ENCODE measurements around the gene BCLAF3.

The BCLAF3 gene

DNA sequence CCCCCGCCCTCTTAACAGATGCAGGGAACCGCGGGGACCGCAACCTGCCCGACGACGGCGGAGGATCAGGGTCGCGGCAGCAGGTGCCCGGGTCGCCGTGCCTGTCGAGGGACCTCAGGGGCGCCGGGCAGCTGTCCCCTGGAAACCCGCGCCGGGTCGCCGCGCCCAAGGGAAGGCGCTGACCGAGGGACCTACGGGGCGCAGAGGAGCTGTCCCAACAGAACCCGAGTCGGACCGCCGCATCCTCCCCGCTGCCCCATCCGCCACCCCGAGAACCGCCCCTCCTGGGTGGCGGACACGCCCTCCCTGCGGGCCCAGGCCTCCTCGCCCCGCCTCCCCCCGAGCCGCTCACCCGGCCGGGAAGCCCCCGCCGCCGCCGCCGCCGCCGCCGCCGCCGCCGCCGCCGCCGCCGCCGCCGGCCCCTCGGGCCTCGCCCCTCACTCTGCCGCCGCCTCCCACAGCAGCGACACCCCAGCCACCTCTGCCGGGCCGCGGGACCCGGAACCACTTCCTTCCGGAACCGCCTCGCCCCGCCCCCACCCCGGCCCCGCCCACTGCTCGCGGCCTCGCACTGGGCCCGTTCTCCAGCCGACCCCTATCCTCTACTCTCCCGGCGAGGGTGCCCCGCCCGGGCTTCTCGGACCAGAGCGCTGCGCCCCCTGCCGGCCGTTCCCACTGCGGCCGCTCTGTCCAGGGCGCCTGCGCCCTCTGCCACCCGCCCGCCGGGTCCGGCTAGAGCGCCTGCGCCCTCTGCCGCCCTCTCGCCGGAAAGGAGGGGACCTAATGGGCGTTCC is at the start of gene BCLAF3:
Gene BCLAF3 (minus strand): TSS at position 506 of the 794 bp plus-strand sequence. CDS start 20,797 bp downstream, outside the sequence.
- DNase-seq = peak; percentile 90

DNA sequence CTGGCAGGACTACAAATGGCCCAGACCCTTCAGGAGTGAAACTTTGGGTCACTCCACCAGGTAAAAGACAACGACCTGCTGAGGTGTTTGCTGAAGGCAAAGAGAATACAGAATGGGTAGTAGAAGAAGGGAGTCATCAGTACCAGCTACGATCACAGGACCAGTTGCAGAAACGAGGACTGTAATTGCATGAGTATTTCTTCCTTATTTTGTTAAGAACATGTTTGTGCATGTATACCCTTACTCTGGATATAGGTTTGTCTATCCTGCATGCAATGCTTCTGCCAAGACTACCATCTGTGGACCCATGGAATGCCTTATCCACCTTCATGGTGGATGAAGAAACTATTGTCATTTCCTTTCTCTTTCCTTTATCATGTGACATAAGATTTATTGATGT is 48.1 kb upstream of the BCLAF3 start:
- no peak for DNase-seq

DNA sequence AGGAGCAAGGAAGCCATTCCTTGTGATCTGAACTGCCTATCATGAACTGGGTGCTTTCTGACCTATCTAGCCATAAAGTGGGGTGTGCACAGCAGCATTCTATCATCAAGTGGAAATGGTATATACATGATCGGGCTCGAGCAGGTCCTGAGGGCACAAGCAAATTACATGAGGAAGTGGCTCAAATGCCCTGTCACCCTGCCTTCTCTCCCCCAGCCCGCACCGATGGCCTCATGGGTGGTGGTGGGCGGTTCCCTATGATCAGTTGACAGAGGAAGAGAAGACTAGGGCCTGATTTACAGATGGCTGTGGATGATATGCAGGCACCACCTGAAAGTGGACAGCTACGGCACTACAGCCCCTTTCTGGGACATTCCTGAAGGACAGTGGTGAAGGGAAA is 46.3 kb upstream of the BCLAF3 start:
- no peak for DNase-seq

DNA sequence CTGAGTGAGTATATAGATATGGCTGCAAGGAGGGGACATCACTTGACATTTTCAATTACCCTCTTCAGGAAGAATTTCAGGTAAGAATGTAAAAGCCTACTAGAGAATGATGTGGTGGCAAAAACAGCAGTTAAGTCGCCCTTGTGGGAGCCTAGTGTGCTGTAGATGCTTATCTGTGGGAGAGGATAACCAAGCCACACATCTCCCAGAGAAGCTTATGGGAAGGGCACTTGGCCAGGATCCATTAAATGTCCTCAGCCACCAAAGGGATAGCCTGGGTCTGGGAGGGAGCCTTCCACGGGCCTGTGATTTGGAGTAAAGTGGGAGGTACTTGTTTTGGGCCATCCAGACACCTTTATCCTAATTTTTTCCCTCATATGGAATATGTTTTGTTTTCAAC is 41.3 kb upstream of the BCLAF3 start:
- DNase-seq = no peak

- peak; percentile 2 for DNase-seq
Measured at GRCh38 chrX:20029728-20030127, 38.9 kb upstream of the BCLAF3 start.

DNA sequence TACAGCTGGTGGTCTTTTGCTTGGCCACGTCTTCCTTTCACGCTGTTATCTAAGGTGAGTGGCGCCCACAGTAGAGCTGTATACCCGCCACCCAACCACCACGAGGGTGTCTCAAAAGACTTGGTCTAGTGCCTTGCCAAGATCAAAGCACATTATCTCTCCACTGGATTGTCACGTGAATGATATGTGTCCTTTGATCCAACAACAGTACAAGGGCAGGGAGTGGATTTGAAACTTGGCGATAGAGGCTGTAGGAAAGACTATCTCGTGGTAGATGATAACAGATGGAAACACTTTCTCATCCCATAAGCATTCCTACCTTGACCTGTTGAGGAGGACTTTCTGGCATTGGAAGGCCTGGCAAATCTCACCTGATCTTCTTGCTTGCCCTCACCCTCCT is 37.7 kb upstream of the BCLAF3 start:
- DNase-seq = no peak

DNA sequence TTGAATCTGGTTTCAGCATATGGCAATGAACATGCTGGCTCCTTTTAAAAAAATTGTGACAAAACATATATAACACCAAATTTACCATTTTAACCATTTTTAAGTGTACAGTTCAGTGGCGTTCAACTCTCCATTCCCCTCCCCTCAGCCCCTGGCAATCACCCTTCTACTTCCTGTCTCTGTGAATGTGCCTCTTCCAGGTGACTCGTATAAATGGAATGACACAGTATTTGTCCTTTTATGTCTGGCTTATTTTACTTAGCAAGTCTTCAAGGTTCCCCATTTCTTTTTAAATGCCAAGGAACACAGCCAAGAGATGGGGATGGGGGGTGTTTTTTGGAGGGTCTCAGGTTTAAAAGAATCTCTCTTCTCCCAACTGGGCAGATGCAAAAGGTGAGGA is 35.4 kb upstream of the BCLAF3 start:
- DNase-seq = no peak

- DNase-seq = no peak
Measured at GRCh38 chrX:20019672-20020365, 29.0 kb upstream of the BCLAF3 start.

- no peak for DNase-seq
Measured at GRCh38 chrX:20016616-20016945, 25.7 kb upstream of the BCLAF3 start.

- DNase-seq = no peak
Measured at GRCh38 chrX:20015945-20016615, 25.2 kb upstream of the BCLAF3 start.

GRCh38 chrX:20015422-20015821 is 24.6 kb upstream of the BCLAF3 start:
- DNase-seq = no peak

GRCh38 chrX:20011608-20012007 is 20.7 kb upstream of the BCLAF3 start:
- DNase-seq = no peak

DNA sequence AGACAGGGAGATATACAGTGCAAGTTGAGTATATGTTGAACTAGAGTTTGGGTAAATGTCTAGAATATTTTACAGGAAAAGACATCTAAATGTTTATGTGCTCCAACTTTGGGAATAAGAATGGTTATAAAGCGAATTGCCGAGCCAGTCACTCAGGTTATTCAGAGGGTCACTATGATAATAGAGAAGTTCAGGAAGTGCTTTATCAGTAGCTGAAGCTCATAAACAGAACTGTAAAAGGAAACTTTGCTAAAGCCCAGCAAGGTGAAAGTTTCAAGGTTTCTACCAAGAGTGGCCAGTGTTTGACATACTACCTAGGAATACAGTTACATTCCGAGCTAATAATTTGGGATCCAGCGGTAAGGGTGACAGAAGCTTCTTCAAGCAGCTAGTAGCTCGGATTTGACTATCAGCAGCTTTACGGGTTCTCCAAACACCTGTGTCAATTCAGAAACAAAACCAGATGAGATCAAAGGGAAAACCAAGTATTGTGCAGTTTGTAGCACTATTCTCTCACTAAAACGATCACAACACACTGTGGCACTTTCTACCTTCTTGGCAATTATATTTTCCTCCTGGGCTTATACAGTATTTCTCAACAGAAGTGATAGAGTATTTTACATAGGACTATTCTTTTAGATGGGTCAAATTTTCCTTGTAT is 17.2 kb upstream of the BCLAF3 start:
- peak; percentile 46 for DNase-seq

DNA sequence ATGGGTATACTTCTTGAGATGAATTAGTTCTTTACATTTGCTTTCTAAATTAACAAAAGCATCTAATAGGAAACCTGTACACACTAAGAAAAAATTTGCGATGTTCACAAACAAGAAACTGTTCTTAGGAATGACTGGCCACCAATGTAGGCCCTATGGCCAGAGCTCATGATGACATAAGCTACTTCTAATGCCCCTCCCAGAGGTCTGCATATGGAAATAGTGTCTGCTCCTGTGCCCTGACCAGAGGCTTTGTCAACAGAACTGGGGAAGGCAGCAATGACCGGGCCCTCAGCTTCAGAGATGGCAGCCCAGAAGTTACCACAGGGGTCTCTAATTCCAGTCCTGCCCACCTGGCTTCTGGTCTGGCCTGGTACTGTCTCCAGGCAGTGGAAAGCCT is 15.0 kb upstream of the BCLAF3 start:
- no peak for DNase-seq

DNA sequence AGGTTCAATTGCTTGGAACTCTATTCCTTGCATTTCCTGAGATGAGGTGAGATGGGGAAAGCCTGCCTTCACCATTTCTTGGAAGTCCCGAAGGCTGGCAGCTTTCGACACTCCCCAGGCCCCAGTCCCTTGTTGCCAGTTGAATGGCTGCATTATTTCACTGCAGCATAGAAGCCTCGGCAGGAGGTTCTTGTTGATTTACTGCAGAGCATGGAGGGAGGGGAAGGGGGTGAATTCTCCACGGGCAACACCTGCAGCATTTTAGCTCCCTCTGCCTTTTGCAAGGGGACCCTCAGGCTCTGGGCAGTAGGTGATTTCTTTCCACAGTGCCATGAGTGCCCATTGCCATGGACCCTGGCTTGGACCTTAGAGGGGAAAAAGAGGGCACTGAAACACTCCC is 10.7 kb upstream of the BCLAF3 start:
- DNase-seq = peak; percentile 66

GRCh38 chrX:19991350-19991718 is 473 bp upstream of the BCLAF3 start:
- DNase-seq = peak; percentile 37

DNA sequence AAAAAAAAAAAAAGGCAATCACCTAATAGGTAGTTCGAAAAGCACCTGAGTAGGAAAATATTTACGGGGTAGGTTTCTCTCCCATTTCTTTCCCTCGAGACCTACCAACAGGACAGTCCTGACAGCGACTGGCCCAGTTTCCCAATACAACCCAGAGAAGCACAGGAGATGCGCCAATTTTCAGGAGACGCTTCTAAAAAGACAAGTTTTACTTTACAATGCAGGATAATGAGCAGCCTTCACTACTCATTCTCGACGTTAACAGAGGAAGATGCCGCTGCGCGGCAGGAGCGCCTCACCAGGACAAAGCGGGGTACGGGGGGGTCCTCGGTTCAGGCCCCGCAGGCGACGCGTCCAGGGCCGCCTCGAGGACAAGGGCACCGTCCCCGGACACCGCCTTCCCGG is 708 bp downstream of the BCLAF3 start:
- DNase-seq = peak; percentile 22

DNA sequence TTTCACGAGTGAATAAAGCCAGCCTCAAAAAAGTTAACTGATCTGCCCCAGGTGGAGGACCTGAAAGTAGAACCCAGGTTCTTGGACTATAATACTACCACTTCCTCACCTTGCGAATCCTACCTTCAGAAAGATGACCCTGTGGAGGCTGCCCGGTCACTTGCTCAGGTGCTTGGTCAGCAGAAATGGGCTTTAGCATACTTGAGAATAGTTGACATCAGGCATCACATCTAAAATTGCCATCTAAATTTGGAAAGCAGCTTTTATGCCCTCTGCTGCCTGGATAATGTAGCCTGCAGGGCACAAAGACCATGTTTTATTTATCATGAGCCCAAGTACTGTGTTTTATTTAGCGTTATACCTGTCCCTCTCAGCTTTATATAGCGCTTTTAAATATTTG is 3.0 kb downstream of the BCLAF3 start:
- DNase-seq = no peak

- no peak for DNase-seq
Measured at GRCh38 chrX:19986531-19986930, 4.3 kb downstream of the BCLAF3 start.

- no peak for DNase-seq
Measured at GRCh38 chrX:19981947-19982346, 8.9 kb downstream of the BCLAF3 start.

DNA sequence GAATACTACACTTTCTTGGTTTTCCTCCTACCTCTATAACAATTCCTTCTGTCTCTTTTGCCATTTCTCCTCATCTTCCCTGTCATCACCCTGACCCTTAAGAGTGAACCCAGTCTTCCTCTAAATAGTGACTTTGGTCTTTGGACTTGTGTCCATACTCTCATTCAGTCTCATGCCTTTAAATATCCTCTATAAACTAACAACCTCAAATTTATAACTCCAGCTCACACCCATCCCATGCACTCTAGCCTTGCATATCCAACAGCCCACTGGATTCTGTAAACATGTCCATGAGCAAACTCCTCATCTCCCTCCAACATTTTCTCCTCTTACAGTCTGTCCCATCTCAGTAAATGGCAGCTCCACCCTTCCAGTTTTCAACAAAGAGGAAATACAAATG is 15.0 kb downstream of the BCLAF3 start:
- DNase-seq = no peak

DNA sequence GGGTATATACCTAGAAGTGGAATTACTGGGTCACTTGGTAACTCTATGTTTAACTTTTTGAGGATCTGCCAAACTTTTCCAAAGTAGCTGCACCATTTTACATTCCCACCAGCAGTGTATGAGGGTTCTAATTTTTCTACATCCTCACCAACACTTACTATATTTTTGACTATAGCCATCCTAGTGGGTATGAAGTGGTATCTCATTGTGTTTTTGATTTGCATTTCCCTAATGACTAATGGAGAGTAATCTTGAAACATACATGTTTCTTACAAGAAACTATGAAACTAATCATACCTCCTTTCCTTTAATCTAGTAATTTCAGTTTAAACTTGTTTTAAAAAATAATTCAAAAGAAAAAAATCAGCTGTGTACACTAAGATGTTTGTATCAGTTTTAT is 17.9 kb downstream of the BCLAF3 start:
- DNase-seq = no peak

- no peak for DNase-seq
Measured at GRCh38 chrX:19968276-19968675, 22.6 kb downstream of the BCLAF3 start.

DNA sequence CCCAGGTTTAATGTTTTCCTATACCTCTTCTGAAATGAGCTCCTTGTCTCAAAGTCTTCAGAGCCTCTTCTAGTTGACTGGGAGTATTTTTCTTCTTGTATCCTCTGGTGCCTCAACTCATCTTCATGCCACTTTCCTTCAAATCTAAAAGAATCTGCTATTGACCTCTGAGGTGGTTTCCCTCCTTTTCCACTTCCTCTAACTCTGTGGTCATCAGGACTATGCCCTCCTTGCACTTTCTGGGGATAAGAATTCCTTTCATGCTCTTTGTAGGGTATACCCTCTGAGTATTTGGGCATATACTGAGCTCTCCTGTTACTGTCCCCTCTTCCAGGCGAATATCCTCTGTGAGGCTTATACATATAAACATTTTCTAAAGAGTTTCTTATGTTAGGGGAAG is 24.8 kb downstream of the BCLAF3 start:
- DNase-seq = no peak

Data from NCI-H146 (cell line).